C4-2B (cell line): Measurements from ENCODE around the gene LRRC34.

Experiments
- ZFX ChIP-seq: fragments of 450-650 bp; IDR thresholded peaks from 2 replicates; pipeline ENCODE4 v1.6.1; 2017
- TF ChIP-seq, protein P1 (sequence below): fragments of 450-650 bp; conservative IDR thresholded peaks from 2 replicates; pipeline ENCODE4 v1.5.1; 2017; ENCODE audit warnings: mild to moderate bottlenecking

- TF ChIP-seq, protein P1, sequence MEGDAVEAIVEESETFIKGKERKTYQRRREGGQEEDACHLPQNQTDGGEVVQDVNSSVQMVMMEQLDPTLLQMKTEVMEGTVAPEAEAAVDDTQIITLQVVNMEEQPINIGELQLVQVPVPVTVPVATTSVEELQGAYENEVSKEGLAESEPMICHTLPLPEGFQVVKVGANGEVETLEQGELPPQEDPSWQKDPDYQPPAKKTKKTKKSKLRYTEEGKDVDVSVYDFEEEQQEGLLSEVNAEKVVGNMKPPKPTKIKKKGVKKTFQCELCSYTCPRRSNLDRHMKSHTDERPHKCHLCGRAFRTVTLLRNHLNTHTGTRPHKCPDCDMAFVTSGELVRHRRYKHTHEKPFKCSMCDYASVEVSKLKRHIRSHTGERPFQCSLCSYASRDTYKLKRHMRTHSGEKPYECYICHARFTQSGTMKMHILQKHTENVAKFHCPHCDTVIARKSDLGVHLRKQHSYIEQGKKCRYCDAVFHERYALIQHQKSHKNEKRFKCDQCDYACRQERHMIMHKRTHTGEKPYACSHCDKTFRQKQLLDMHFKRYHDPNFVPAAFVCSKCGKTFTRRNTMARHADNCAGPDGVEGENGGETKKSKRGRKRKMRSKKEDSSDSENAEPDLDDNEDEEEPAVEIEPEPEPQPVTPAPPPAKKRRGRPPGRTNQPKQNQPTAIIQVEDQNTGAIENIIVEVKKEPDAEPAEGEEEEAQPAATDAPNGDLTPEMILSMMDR: peak; percentile 30; the same call in 1 of the 2 replicates
- TF ChIP-seq ZFX: peak; percentile 92
These were observed 39.5 kb downstream of the LRRC34 start, which contains the start of gene MYNN for GRCh38 chr3:169772897-169773816.
